ENCODE results near the gene SARNP.

SARNP gene

DNA sequence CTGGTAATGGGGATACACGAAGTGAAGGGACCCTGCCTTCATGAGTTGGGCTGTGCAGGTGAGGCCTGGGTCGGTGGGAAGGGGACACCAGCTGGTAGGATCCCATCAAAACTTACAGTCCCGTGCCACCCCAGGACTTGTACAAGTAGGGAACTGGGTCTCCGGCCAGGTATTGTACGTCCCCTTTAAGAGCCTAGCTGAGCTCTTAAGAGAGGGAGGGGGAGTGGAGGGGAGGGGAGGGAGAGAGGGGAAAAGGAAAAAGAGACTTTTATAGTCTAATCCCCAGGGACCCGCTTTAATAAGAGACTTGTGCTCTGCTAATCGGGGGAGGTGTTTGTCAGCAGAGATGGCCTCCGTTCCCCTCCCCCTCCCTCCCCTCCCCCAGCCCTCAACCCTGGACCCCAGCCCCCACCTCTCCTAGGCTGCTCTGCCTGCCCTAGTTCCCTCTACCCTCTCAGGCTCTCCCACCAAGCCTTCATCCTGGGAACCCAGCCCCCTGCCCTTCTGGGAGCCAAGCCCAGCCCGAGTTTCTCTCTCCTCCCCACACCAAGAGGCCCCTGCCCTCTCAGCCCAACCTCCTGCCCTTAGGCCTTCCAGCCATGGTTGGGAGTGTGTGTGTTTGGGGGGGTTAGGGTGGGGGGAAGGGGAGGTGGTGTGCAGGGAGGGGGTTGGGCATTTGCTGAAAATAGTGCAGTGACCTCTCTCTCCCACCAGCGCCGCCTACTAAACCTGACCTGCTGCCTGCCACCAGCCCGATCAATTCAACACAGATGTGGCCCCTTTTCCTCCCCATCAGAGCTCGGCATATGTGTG is 72.0 kb downstream of the SARNP start:
- Histone ChIP-seq H3K9ac (ENCODE audit: low read length) (no peak overlapping the region), H3K4me1 (ENCODE audit: control insufficient read depth, insufficient read depth, low read length) (peaks cover 13% of the 10 kb centered on the region), H3K9me3 (ENCODE audit: control insufficient read depth, low read length) (no peaks in the 10 kb centered on the region), H3K36me3 (ENCODE audit: control insufficient read depth, insufficient read depth, low read length) (no peaks in the 10 kb centered on the region), H3K27me3 (ENCODE audit: control insufficient read depth, insufficient read depth, low read length) (peaks cover 21% of the 10 kb centered on the region), H3K4me3 (ENCODE audit: low read length) (no peak overlapping the region)

DNA sequence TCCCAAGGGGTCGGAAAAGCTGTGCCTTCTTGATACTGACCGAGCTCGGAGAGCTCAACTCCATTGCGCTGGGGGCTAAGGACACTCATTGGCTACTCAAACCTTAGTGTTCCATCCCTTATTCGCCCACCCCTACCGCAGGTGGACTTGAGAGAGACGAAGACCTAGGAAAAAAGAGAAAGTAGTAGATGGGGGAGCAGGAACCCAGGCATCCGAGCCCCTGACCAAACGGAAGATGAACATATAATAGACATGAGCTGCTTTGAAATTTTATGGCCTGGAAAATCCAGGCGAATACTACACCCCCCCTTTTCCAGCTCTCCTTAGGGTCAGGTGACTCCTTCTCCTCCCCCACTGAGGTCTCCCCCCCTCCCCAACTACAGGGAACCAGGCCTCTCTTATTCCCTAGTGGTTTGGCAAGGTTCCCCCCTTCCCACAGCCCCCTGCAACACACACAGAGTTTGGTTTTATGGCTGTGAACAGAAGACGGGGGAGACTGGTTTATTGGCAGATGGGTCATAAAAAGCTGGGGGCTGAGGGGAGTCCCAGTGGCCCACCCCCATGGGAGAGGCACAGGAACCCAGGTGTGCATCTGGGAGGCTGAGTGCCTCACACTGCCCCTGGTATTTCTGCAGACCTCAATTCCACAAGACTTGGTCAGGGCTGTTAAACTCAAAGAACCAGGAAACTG is 73.0 kb downstream of the SARNP start:
- Histone ChIP-seq H3K9ac (ENCODE audit: low read length) (peak overlapping the region; percentile 43), H3K36me3 (ENCODE audit: control insufficient read depth, insufficient read depth, low read length) (no peaks in the 10 kb centered on the region), H3K4me1 (ENCODE audit: control insufficient read depth, insufficient read depth, low read length) (peaks cover 13% of the 10 kb centered on the region)

DNA sequence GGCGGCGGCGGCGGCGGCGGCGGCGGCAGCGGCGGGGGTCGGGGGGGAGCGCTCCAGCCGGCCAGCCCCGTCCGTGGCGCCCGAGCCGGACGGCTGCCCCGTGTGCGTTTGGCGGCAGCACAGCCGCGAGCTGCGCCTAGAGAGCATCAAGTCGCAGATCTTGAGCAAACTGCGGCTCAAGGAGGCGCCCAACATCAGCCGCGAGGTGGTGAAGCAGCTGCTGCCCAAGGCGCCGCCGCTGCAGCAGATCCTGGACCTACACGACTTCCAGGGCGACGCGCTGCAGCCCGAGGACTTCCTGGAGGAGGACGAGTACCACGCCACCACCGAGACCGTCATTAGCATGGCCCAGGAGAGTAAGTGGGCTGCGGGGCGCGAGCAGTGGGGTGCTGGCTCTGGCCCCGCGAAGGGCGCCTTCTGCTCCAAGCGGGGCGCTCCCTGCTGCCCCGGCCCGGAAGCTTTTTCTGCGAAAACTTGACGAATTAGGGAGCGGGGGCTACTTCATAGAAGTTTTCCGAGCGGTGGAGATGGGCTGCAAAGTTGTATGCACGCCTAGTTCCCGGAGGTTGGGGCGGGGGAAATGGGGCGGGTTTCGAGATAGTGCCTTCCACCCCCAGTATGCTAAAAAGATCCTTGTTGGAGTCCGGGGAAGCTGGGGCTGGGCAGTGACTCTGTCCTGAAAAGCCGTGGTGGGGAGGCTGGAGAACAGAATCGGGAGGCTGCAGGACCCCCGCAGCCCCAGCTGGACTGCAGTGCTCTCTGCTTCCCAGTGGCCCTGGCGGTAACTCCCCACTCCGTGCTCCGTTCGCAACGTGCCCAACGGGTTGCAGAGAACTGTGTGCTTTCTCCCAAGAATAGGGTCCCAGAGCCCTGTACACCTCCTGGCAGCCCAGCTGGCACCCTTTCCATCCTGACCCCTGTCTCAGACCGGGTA is 73.9 kb downstream of the SARNP start:
- Histone ChIP-seq H3K4me1 (ENCODE audit: control insufficient read depth, insufficient read depth, low read length) (peaks cover 13% of the 10 kb centered on the region), H3K9me3 (ENCODE audit: control insufficient read depth, low read length) (no peaks in the 10 kb centered on the region), H3K36me3 (ENCODE audit: control insufficient read depth, insufficient read depth, low read length) (no peaks in the 10 kb centered on the region), H3K27me3 (ENCODE audit: control insufficient read depth, insufficient read depth, low read length) (peaks cover 21% of the 10 kb centered on the region), H3K9ac (ENCODE audit: low read length) (peak overlapping the region; percentile 43), H3K4me3 (ENCODE audit: low read length) (no peak overlapping the region)

More for the DNA sequence above, 73.0 kb downstream of the SARNP start:
- H3K4me3 ChIP-seq (ENCODE audit: low read length) = no peak overlapping the region
- peaks cover 21% of the 10 kb centered on the region for H3K27me3 ChIP-seq (ENCODE audit: control insufficient read depth, insufficient read depth, low read length)
- H3K9me3 ChIP-seq (ENCODE audit: control insufficient read depth, low read length) = no peaks in the 10 kb centered on the region

DNA sequence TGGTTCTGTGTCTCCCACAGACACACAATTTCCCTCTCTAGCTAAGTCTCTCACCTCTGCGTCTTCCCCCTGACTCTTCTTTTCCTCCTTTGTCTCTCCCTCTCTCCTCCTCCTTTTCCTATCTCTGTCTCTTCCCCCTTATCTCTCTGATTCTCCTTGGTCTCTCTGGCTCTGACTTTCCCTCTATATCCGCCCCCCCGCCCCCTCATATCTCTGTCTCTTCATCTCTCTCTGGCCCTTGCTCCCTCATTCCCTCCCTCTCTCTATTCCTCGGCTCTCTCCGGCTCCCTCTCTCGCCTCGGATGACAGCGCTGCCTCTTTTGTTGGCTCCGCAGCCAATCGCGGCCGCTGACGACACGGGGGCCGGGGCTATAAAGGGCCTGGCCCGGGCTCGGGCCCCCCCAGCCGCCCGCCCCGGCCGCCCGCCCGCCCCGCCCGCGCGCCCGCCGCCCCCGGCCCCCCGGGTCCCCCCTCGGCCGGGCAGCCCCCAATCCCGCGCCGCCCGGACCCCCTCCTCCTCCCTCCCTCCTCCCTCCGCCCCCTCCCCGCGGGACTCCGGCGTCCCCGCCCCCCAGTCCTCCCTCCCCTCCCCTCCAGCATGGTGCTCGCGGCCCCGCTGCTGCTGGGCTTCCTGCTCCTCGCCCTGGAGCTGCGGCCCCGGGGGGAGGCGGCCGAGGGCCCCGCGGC is 74.7 kb downstream of the SARNP start, which contains the start of gene GDF11:
Gene GDF11, plus strand, starts transcription at position 404 of the 687 bp plus-strand sequence. Its CDS starts 195 bp downstream, at position 599.
- Histone ChIP-seq H3K9me3 (ENCODE audit: control insufficient read depth, low read length) (no peaks in the 10 kb centered on the region), H3K4me3 (ENCODE audit: low read length) (no peak within 1 kb of the TSS), H3K4me1 (ENCODE audit: control insufficient read depth, insufficient read depth, low read length) (peaks cover 19% of the 10 kb centered on the region), H3K36me3 (ENCODE audit: control insufficient read depth, insufficient read depth, low read length) (no peaks in the 10 kb centered on the region), H3K9ac (ENCODE audit: low read length) (peak within 1 kb of the TSS; percentile 46), H3K27me3 (ENCODE audit: control insufficient read depth, insufficient read depth, low read length) (peaks cover 21% of the 10 kb centered on the region)

DNA sequence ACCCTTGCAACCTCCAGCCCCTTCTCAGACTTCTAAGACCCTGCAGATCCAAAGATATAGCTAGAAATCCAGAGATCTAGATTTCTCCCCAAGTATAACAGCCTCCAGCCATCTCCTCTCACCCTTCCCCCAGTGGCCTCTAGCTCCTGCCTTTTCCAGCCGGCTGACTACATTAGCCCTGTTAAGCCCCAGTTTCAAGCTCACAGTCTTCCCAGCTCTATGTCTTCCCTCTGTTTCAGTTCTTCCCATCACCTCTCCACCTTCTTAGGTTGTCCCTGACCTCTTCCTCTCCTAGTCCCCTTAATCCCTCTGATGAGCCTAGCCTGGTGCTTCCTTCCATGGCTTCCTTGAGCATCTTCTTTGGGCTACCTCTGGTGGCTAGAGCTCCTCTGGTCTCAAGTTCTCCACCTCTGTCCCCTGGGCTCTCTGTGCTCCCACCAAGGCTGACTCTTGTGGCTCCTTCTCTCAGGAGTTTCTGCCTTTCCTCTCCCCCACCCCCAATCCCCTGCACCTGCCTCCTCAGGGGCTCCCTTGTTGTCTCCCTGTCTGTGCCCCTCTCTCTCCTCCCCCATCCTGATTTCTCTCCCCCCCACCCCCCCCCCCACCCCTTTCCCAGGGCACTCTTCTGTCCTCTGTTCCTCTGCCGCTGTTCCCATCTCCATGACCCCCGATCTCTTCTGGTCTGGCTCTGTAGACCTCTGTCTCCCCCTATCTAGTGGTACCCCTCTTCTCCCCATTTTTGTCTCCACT is 75.4 kb downstream of the SARNP start:
- Histone ChIP-seq H3K27me3 (ENCODE audit: control insufficient read depth, insufficient read depth, low read length) (peaks cover 21% of the 10 kb centered on the region), H3K36me3 (ENCODE audit: control insufficient read depth, insufficient read depth, low read length) (no peaks in the 10 kb centered on the region), H3K4me3 (ENCODE audit: low read length) (no peak overlapping the region), H3K4me1 (ENCODE audit: control insufficient read depth, insufficient read depth, low read length) (peaks cover 23% of the 10 kb centered on the region), H3K9me3 (ENCODE audit: control insufficient read depth, low read length) (no peaks in the 10 kb centered on the region), H3K9ac (ENCODE audit: low read length) (no peak overlapping the region)

DNA sequence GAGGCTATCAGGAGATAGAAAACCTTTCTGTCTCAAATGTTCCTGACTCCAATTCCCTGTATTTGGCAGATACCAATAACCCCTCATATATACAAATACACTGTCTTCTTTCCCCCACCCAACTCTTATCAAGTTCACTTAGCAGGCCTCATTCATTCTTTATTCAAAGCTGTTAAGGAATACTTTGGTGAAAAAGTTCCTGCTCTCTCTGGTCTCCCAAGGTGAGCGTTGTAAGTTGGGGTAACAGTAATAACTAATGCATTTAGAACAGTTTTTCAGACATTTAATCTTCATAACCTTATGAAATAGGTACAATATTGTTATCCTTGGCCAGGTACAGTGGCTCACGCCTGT is 78.5 kb downstream of the SARNP start:
- Histone ChIP-seq H3K4me3 (ENCODE audit: low read length) (no peak overlapping the region), H3K27me3 (ENCODE audit: control insufficient read depth, insufficient read depth, low read length) (peaks cover 13% of the 10 kb centered on the region), H3K9me3 (ENCODE audit: control insufficient read depth, low read length) (no peaks in the 10 kb centered on the region), H3K9ac (ENCODE audit: low read length) (no peak overlapping the region), H3K4me1 (ENCODE audit: control insufficient read depth, insufficient read depth, low read length) (peaks cover 22% of the 10 kb centered on the region), H3K36me3 (ENCODE audit: control insufficient read depth, insufficient read depth, low read length) (no peaks in the 10 kb centered on the region)

DNA sequence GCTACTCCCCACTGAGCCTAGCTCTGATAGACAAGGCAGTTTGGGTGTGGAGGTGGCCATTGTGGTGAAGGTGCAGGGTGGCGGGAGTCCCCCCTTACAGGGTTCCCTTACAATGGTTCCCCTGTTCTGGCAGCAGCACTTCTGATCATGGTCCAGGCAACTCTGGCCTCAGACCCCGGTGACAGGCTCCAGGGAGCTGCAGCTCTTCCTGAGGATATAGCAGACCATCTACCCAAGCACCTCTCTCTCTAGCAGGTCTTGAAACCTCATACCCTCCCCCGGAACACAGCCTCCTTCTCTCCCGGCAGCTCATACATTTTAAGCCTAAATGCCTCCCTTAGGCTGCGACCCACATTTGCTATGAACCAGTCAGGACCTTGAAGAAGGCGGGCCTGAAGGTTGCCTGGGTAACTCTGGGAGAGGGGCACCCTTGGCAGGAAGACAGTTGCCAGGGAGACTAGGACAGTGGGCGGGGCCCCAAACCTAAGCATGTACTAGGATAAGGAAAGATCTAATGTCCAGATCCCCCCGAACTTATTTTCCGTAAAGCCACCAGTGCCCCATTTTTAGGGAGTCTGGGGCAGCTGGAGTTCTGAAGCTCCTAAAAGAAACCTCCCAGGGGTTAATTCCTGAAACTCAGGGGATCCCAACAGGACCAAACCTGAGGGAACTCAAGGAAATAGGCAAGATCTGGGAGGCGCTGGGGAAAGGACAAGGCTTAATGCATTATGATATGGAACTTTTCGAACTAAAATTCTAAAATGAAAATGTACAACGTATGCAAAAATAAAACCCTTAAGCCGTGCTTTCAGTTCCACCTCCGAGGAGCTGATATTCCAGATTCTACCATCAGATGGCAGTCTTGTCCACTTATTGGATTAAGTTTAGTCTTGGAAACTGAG is 79.2 kb downstream of the SARNP start:
- Histone ChIP-seq H3K9me3 (ENCODE audit: control insufficient read depth, low read length) (no peaks in the 10 kb centered on the region), H3K36me3 (ENCODE audit: control insufficient read depth, insufficient read depth, low read length) (no peaks in the 10 kb centered on the region), H3K4me1 (ENCODE audit: control insufficient read depth, insufficient read depth, low read length) (peaks cover 17% of the 10 kb centered on the region), H3K27me3 (ENCODE audit: control insufficient read depth, insufficient read depth, low read length) (peaks cover 11% of the 10 kb centered on the region), H3K9ac (ENCODE audit: low read length) (peak overlapping the region; percentile 48), H3K4me3 (ENCODE audit: low read length) (peak overlapping the region; percentile 10)

DNA sequence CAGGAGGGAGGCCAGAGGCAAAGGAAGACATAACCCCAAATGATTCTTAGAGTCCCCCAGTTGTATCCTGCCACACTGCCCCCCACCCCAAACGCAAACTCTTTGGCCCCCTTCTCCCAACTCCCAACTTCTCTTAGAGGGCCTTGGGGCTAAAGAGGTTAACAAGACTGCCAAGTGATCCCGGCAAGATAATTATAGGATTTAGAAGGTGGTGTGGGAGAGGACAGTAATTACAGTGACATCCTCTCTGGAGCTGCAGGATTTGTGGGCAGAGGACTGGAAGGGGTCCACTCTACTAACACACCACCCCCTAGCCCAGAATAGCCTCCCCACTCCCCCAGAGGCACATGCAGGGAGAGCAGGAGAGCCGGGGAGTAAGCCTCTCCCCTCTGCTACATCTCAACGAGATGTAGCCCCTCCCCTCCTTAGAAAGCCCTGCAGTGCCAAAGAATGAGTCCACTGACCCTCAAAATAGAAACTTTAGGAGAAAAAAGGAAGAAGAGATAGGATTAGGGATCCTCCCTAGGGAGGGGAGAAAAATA is 79.9 kb downstream of the SARNP start:
- Histone ChIP-seq H3K4me3 (ENCODE audit: low read length) (no peak overlapping the region), H3K4me1 (ENCODE audit: control insufficient read depth, insufficient read depth, low read length) (peaks cover 16% of the 10 kb centered on the region), H3K9me3 (ENCODE audit: control insufficient read depth, low read length) (no peaks in the 10 kb centered on the region), H3K36me3 (ENCODE audit: control insufficient read depth, insufficient read depth, low read length) (no peaks in the 10 kb centered on the region), H3K9ac (ENCODE audit: low read length) (peak overlapping the region; percentile 48), H3K27me3 (ENCODE audit: control insufficient read depth, insufficient read depth, low read length) (peaks cover 9% of the 10 kb centered on the region)

DNA sequence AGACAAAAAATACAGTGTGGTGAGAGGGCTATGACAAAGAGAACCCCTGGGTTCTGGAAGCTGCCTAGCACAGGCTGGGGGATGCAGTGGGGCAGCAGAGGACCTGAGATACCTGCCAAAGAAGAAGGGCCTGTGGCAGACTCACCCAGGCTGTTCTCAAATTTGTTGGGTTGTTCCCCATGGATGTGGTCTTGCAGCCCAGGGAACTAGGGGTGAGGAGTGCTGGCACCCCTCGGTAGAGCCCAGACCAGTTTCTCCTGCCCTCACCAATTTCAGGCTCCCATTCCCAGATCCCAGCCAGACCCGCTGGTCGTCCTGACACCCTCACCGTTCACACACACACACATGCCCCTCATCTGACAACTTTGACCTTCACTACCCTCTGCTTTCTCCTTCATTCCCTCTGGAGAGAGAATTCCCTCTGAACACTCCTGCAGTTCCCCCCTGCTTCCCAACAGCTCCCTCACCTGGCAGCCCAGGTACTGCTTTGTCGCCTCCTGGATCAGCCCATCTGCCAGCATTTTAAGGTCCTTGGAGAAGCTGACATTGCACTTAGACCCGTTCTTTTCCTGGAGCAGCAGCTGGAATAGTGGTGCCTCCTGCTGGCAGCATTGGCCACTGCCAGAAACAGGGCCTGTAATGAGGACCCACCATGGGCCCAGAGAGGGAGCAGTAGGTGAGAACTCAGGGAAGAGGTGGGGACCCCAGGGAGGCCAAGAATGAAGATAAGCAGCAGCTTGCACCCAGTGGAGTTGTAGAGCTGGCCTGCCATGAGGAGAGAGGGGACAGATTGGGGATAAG is 80.5 kb downstream of the SARNP start:
- H3K4me1 ChIP-seq (ENCODE audit: control insufficient read depth, insufficient read depth, low read length) = peaks cover 14% of the 10 kb centered on the region
- peaks cover 4% of the 10 kb centered on the region for H3K27me3 ChIP-seq (ENCODE audit: control insufficient read depth, insufficient read depth, low read length)
- H3K9me3 ChIP-seq (ENCODE audit: control insufficient read depth, low read length) = no peaks in the 10 kb centered on the region
- no peak overlapping the region for H3K4me3 ChIP-seq (ENCODE audit: low read length)
- no peak overlapping the region for H3K9ac ChIP-seq (ENCODE audit: low read length)
- H3K36me3 ChIP-seq (ENCODE audit: control insufficient read depth, insufficient read depth, low read length) = no peaks in the 10 kb centered on the region

Measured in mucosa of stomach (tissue), 1 donor.